SJSA1 (cell line): ENCODE results near the gene RNLS. TPM values are rescaled to one million over a fixed set of nuclear protein-coding genes. Genes with fewer than 3 reads are reported as not detected.
"Not testable (repeated sequence)": the region's sequence is repeated elsewhere in the genome, so short reads cannot be mapped to it uniquely, and the experiment has no call there.

Experiments
- DNase-seq, 2 experiments: peaks; one replicate each; pipeline ENCODE4 v3.0.0-alpha.2; 2015 to 2020; ENCODE audit warnings: low spot score in 2 of 2, low read depth in 1 of 2
- H3K27ac ChIP-seq: fragments of 250-450 bp; sonication (Bioruptor Pico); 2 replicates; pipeline ENCODE4 v1.5.1; 2020; ENCODE audit warnings: mild to moderate bottlenecking, moderate library complexity
- H3K27me3 ChIP-seq: fragments of 250-450 bp; sonication (Bioruptor Pico); replicated peaks from 2 replicates; pipeline ENCODE4 v1.5.1; 2020; ENCODE audit warnings: mild to moderate bottlenecking, moderate library complexity
- H3K36me3 ChIP-seq: fragments of 250-450 bp; sonication (Bioruptor Pico); 2 replicates; pipeline ENCODE4 v1.5.1; 2020; ENCODE audit warnings: mild to moderate bottlenecking
- H3K4me1 ChIP-seq: fragments of 250-450 bp; sonication (Bioruptor Pico); replicated peaks from 2 replicates; pipeline ENCODE4 v1.6.1; 2021; ENCODE audit warnings: mild to moderate bottlenecking
- H3K4me3 ChIP-seq: fragments of 250-450 bp; sonication (Bioruptor Pico); 2 replicates; pipeline ENCODE4 v1.5.1; 2020; ENCODE audit warnings: mild to moderate bottlenecking
- H3K9me3 ChIP-seq: fragments of 250-450 bp; sonication (Bioruptor Pico); replicated peaks from 2 replicates; pipeline ENCODE4 v1.5.1; 2020; ENCODE audit warnings: mild to moderate bottlenecking
- total RNA-seq: library from RNA; depleted of rRNA; stranded (reverse); fragments of >200 nt; shearing (Covaris generic); gene quantifications from 2 replicates; pipeline ENCODE4 v1.2.3, GENCODE V29; 2014

RNLS gene
- total RNA-seq, 1 experiment from 2014 or later = not detected

DNA sequence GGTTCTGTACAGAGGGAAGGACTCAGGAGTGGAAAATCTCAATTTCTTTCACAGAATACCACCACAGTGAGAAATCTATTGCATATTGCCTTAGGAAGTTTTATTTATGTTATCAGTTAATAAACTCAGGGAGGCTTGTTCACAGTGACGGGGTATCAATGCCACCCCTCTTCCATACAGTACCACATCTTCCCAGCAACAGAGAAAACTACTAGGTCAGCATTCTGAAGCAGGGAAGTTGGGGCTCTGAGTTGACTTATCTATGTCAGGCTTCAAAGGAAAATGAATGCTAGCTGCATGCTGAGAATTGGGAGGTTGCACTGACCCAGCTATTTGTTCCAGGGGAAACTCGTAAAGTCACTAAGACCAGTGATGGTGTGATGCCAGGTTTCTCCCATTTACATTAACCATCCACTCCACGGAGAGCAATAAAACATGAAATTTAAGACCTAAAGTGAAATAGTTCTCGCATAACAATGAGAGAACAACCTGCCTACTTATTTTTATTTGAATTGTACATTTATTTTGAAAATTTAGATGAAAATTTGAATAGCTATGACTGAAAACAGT is 266.7 kb downstream of the RNLS start:
- no peak overlapping the region for H3K27ac ChIP-seq
- no peaks in the 10 kb centered on the region for H3K36me3 ChIP-seq
- no peaks in the 10 kb centered on the region for H3K4me1 ChIP-seq
- no peak for DNase-seq
- no peak overlapping the region for H3K4me3 ChIP-seq
- H3K9me3 ChIP-seq = peaks cover 6% of the 10 kb centered on the region; the same call in 1 of the 2 replicates
- no peaks in the 10 kb centered on the region for H3K27me3 ChIP-seq

DNA sequence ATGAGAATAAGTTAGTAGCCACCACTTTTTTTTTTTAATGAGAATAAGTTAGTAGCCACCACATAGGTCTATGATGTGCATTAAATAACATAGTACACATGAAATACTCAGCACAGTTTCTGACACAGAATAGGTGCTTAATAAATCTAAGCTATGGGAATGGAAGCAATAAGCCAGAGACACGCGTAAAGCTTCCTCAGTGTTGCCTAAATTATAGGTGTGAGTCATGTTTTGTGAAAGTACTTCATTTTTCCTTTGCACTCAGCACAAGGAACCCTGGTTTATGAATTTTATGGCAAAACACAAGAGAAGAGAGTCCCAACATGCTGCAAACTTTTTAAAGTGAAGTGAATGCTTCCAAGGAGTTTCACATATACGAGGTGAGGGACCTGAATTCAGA is 267.4 kb downstream of the RNLS start:
- Histone ChIP-seq H3K36me3 (no peaks in the 10 kb centered on the region), H3K9me3 (peaks cover 6% of the 10 kb centered on the region; the same call in 1 of the 2 replicates), H3K27me3 (no peaks in the 10 kb centered on the region), H3K4me3 (no peak overlapping the region), H3K4me1 (no peaks in the 10 kb centered on the region), H3K27ac (no peak overlapping the region)
- no peak for DNase-seq

DNA sequence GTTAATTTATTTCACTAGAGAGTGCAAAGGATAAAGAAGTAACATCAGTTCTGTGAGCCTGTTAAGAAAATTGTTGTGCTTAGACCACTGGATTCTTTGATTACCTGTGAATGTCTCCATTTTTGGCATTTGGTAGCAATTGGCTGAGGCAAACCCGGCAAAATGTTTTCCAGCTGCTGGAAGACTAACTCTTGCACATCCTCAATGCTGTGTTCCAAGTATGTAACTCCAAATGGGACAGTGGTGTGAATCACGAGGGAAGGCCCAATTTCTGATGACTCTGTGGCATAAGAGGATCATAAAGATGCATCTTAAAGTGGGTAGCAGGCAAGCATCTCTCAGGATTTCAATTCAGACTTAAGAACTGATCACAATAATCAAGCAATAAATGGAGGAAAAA is 268.8 kb downstream of the RNLS start:
- Histone ChIP-seq H3K9me3 (peaks cover 6% of the 10 kb centered on the region; the same call in 1 of the 2 replicates), H3K4me1 (no peaks in the 10 kb centered on the region), H3K36me3 (no peaks in the 10 kb centered on the region), H3K27me3 (no peaks in the 10 kb centered on the region), H3K27ac (no peak overlapping the region), H3K4me3 (no peak overlapping the region)
- DNase-seq = no peak

DNA sequence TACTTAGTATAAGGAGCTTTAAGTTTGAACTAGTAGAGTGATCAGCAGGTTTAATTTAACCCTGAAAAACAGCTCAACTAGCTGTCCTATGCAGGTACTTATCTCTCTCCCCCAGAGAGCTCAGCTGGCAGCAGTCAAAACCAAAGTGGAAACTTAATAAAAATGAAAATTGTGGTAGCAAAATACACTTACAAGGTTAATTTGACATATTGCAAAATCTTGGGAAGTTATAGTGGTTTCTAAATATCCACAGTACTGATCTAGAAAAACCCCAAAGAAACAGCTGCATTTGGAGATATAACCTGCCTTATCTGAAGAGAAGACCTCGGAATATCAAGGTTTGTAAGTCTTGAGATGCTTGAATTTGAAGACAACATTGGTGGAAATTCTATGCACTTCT is 269.2 kb downstream of the RNLS start:
- Histone ChIP-seq H3K27ac (no peak overlapping the region), H3K4me1 (no peaks in the 10 kb centered on the region), H3K4me3 (no peak overlapping the region)

DNA sequence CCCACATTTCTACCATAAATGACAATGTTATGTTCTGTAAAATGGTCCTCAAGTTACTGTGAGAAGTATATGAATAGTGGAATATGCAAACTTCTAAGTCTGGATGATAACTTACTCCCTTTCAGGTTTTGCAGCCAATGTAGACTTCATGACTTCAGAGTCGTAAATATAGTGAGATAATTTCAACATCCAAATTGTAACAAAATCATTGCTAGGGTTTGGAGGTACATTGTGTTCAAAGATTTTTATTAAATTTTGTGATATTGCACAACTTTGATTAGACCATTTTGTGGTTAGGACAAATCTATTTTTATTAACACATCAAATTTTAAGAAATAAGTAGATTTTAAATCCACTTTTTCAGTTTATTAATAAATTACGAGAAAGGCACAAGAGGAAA is 270.3 kb downstream of the RNLS start:
- no peak overlapping the region for H3K27ac ChIP-seq
- H3K27me3 ChIP-seq = no peaks in the 10 kb centered on the region
- H3K4me3 ChIP-seq = no peak overlapping the region
- no peak for DNase-seq
- no peaks in the 10 kb centered on the region for H3K36me3 ChIP-seq
- no peaks in the 10 kb centered on the region for H3K4me1 ChIP-seq
- no peaks in the 10 kb centered on the region for H3K9me3 ChIP-seq

More for the DNA sequence above, 269.2 kb downstream of the RNLS start:
- no peaks in the 10 kb centered on the region for H3K36me3 ChIP-seq
- peaks cover 4% of the 10 kb centered on the region; the same call in 1 of the 2 replicates for H3K9me3 ChIP-seq
- DNase-seq = no peak
- no peaks in the 10 kb centered on the region for H3K27me3 ChIP-seq

DNA sequence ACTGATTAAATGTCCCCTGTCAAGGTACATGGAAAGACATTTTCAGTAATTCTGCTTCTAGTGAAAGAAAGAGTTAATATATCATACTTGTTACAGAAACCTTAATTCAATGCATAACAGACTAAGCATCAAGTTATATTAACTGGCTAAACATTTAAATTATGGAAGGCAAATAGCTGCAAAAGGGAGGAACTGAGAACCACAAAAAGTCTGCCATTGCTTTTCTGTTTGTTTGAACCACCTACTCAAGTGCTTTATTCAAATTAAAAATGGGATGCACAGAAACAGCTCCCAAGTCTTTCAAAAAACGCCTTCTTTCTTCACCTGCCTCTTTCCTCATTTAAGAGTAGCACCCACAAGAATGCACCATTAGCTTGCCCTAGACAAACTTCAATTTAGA is 271.9 kb downstream of the RNLS start:
- no peak overlapping the region for H3K27ac ChIP-seq
- H3K4me3 ChIP-seq = no peak overlapping the region
- no peaks in the 10 kb centered on the region for H3K4me1 ChIP-seq
- 0 out of 2 replicates have a peak, but pooled peaks cover 6% of the 10 kb centered on the region for H3K27me3 ChIP-seq
- H3K36me3 ChIP-seq = no peaks in the 10 kb centered on the region
- H3K9me3 ChIP-seq = no peaks in the 10 kb centered on the region
- no peak for DNase-seq

DNA sequence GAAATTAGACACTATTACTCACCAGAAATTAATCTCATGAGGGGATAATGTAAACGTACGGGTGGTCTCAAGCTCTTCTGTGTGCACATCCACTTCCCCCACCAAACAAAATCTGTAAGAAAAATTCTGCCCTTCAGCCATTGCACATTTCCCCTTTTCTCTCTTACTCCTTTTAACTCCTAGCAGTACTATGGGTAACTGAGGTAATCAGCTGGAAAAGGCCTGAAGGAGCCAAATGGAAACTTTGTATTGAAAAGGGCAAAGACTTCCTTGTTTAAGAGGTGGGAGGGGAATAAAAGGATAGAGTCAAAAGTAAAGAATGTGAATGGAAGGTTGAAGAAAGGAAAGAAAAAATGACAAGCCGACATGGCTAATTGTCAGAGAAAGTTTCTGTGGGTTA is 273.8 kb downstream of the RNLS start:
- Histone ChIP-seq H3K27ac (no peak overlapping the region), H3K9me3 (no peaks in the 10 kb centered on the region), H3K4me1 (no peaks in the 10 kb centered on the region), H3K36me3 (no peaks in the 10 kb centered on the region), H3K27me3 (0 out of 2 replicates have a peak, but pooled peaks cover 6% of the 10 kb centered on the region), H3K4me3 (no peak overlapping the region)
- DNase-seq = no peak

DNA sequence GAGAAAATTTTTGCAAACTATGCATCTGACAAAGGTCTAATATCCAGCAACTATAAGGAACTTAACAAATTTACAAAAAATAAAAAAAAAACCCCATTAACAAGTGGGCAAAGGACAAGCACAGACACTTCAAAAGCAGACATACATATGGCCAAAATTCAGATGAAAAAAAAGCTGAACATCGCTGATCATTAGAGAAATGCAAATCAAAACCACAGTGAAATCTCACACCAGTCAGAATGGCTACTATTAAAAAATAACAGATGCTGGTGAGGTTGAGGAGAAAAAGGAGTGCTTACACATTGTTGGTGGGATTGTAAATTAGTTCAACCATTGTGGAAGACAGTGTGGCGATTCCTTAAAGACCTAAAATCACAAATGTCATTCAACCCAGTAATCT is 274.8 kb downstream of the RNLS start:
- H3K27ac ChIP-seq, H3K27me3 ChIP-seq, H3K4me3 ChIP-seq, H3K36me3 ChIP-seq, H3K4me1 ChIP-seq, DNase-seq, H3K9me3 ChIP-seq: not testable (repeated sequence)

DNA sequence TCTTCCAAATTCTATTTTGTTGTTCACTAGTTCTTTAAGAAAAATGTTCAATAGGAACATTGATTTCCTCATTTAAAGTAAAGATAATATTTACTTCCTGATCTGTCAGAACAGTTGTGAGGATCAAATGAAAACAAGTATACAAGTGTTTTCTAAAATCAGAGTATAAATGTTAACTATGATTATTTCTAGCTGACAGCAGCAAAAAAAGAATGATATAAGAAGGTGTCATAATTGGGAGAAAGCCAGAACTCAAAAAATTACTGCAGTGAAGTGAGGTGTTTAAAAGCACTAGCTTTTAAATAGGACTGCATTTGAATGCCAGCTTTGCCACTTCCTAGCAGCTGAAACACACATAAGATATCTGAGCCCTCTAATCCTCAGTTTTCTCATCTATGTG is 283.3 kb downstream of the RNLS start:
- H3K4me1 ChIP-seq = no peaks in the 10 kb centered on the region
- H3K9me3 ChIP-seq = no peaks in the 10 kb centered on the region

DNA sequence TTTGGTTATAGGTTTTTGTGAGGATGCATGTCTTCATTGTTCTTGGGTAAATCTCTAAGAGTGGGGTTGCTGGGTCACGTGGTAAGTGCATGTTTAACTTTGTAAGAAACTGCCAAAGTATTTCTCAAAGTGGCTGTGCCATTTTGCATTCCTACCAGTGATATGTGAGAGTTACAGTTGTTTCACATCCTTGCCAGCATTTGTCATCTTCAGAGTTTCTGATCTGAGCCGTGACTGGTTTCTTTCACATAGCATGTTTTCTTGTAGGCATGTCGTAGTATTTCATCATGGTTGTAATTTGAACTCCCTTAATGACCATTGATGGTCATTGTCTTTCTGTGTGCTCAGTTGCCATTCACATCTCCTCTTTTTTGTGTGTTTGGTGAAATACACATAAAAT is 286.0 kb downstream of the RNLS start:
- no peak overlapping the region for H3K4me3 ChIP-seq
- H3K4me1 ChIP-seq = no peaks in the 10 kb centered on the region
- H3K27ac ChIP-seq = no peak overlapping the region
- no peaks in the 10 kb centered on the region for H3K27me3 ChIP-seq
- H3K9me3 ChIP-seq = no peaks in the 10 kb centered on the region
- no peaks in the 10 kb centered on the region for H3K36me3 ChIP-seq
- DNase-seq = no peak

More for the DNA sequence above, 283.3 kb downstream of the RNLS start:
- H3K27me3 ChIP-seq = no peaks in the 10 kb centered on the region
- H3K36me3 ChIP-seq = no peaks in the 10 kb centered on the region
- no peak overlapping the region for H3K4me3 ChIP-seq
- no peak overlapping the region for H3K27ac ChIP-seq
- DNase-seq = no peak

DNA sequence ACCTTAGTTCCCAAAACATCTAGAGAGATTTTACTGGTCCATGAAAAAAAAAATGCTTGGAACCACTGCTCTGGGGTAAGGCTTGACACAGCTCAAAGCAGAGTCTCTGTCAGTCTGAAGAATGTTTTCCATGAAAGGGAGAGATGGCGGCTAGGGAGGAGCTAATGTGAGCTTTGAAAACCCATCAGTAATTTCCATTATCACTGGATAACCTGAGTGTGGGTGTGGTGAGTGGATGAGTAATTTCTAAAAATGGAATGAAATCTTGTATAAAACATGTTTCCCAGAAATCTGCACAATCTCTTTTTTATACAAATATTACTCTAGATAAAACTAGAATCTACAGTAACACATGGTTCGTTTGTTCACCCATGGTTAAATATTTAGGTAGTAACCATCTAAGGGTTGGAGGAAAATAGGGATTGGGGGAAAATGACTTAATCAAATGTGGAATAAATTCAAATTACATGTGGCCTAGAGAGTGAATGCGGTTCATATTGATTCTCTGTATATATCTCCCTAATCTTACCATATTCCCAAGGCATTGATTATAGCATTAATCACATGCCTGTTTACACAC is 289.4 kb downstream of the RNLS start:
- no peaks in the 10 kb centered on the region for H3K36me3 ChIP-seq
- no peaks in the 10 kb centered on the region for H3K9me3 ChIP-seq
- no peak overlapping the region for H3K4me3 ChIP-seq
- no peaks in the 10 kb centered on the region for H3K4me1 ChIP-seq
- H3K27me3 ChIP-seq = no peaks in the 10 kb centered on the region
- H3K27ac ChIP-seq = no peak overlapping the region
- DNase-seq = no peak

DNA sequence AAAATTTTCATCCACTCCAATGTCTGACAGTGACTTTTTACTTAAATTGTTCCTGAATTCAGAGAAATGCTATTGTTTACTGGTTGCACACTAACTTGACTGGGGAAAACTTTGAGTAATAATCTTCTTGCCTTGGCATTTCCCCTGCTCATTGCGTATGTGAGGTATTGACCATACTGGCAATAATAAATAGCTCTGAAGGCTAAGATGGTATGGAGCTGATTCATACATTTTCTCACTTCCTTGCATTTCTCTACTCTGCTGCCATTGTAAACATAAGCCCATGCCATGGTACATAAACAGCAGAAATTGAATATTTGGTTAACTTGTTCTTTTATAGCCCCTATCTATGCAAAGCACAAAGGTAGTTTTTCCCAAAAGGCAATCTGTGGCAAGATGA is 290.0 kb downstream of the RNLS start:
- no peak for DNase-seq
- H3K4me3 ChIP-seq = no peak overlapping the region
- no peaks in the 10 kb centered on the region for H3K36me3 ChIP-seq
- H3K9me3 ChIP-seq = no peaks in the 10 kb centered on the region
- H3K4me1 ChIP-seq = no peaks in the 10 kb centered on the region
- H3K27ac ChIP-seq = no peak overlapping the region
- no peaks in the 10 kb centered on the region for H3K27me3 ChIP-seq

DNA sequence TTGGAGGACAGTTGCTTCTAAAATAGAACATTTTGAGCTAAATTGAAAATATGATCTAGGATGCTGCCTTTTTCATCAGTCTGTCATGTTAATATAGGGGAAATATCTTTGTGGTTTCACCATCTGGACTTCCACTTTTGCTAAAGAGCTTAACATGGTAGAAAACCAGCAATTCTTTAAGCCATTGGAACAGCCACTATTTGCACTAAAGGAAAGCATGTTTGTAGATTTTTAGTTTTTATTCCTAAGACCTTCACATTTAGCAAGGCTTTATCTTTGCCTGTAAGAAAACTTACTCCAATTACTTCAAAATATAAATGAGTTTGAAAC is 291.0 kb downstream of the RNLS start:
- no peak overlapping the region for H3K4me3 ChIP-seq
- H3K27me3 ChIP-seq = no peaks in the 10 kb centered on the region
- H3K9me3 ChIP-seq = no peaks in the 10 kb centered on the region
- no peak for DNase-seq
- H3K4me1 ChIP-seq = no peaks in the 10 kb centered on the region
- H3K36me3 ChIP-seq = no peaks in the 10 kb centered on the region
- H3K27ac ChIP-seq = no peak overlapping the region

DNA sequence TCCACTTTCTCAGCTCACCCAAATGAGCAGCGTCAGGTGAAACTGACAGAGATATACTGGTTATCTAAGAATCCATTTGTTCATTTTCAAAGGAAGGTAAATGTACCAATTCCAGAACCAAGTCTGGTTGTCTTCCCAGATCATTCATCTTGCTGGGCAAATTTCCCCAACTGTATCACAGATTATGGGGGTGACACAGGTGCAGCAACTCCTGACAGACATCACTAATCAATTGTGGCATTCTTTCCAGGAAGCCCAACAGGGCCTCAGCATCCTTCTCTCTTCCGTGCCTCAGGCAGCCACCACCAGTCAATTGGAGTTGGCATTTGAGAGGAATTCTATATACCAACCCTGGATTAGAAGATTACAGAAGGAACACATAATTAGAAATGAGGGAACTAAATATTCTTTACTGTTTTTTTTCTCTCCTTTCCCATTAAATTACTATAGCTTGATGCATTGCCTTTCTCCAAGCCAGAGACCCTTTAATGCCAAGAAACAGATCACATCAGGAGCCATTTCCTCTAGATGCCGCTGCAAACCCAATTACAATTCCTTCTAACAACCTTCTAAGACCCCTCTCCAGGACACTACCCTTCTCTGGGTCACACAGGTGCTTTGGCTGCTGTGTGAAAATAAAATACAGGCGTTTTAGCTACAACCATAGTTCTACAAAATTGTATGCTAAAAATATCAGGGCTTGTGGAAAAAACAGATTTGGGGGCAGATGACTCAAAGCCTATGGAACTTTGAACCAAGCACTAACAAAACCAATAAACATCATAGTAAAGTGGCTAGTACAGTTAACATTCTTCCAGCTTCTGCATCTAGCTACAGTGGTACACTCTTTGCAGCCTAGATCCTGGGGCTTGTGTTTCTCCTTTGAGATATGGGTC is 291.6 kb downstream of the RNLS start:
- Histone ChIP-seq H3K4me1 (no peaks in the 10 kb centered on the region), H3K27me3 (no peaks in the 10 kb centered on the region), H3K4me3 (no peak overlapping the region), H3K36me3 (no peaks in the 10 kb centered on the region), H3K9me3 (no peaks in the 10 kb centered on the region), H3K27ac (no peak overlapping the region)
- DNase-seq = no peak
